ENCODE data around the gene SRD5A2.

Gene SRD5A2, protein sequence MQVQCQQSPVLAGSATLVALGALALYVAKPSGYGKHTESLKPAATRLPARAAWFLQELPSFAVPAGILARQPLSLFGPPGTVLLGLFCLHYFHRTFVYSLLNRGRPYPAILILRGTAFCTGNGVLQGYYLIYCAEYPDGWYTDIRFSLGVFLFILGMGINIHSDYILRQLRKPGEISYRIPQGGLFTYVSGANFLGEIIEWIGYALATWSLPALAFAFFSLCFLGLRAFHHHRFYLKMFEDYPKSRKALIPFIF

DNA sequence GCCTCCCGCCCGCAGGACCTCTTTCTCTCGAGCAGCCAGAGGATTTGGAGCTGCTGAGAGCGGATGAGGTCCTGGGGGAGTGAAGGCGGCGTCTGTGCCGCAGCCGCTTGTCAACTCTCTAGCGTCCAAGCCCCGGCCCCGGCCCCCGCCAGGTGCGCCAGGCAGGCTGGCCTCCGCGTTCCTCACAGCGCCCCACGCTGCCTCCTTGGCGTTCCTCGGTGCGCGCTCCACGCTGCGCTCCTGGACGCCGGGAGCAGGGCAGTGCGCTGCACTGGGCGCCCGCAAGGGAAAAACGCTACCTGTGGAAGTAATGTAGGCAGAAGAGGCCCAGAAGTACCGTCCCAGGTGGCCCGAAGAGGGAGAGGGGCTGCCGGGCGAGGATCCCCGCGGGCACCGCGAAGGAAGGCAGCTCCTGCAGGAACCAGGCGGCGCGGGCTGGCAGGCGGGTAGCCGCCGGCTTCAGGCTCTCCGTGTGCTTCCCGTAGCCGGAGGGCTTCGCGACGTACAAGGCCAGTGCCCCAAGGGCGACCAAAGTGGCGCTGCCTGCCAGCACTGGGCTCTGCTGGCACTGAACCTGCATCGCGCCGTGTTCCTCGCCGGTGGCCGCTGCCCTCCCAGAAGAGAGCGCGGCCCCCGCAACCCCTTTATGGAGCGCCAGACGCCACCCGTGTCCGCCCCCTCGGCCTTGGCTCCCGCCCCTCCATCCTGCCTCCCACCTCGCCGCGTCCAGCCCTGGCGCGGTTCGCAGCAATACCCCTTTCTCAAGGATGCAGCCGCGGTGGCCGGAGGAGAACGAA lies at the start of gene SRD5A2:
Gene SRD5A2, minus strand, starts transcription at position 618 of the 797 bp plus-strand sequence. Its CDS starts 38 bp downstream, at position 580.
- no peak for DNase-seq

DNA sequence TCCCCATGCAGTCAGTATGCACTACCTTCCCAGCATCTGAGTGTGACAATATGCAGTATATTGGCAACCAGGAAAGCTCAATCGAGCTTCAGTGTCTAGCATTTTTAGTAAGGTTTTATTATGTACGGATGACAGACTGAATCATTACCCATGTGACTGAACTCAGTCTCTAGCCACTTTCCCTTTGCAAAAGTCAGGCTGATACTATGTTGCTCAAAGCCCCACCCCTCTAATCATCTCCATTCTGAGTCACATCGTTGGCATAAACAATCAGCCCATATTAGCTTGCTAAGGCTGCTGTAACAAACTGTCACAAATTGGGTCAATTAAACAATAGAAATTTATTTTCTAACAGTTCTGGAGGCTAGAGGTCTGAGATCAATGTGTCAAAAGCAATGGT lies 25.8 kb upstream of the SRD5A2 start:
- DNase-seq, result no peak

DNA sequence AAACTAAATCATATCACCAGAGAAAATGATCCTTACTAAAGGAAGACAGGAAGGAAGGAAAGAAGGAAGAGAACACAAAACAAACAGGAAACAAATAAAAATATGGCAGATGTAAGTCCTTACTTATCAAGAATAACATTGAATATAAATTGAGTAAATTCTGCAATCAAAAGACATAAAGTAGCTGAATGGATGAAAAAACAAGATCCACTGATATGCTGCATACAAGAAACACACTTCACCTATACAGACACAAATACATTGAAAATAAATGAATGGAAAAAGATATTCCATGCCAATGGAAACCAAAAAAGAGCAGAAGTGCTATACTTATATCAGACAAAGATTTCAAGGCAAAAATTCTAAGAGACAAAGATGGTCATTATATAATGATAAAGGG lies 18.0 kb upstream of the SRD5A2 start:
- no peak for DNase-seq

DNA sequence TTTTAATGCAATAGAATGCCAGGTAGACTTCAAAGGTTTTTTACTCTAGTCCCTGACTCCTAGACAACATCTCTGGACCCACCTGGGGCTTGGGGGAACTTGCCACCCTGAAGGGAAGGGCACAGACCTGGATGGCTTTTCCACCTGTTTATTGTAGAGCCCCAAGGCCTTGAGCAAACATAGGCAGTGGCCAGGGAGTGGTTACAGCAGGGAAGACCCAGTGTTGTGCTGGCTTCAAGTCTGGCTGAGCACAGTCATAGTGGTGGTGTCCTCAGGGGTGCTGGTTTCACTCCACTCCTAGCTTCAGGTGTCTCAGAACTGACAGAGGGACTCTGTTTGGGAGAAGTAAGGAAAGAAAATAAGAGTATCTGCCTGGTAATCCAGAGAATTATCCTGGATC lies 5.5 kb upstream of the SRD5A2 start:
- no peak for DNase-seq

DNA sequence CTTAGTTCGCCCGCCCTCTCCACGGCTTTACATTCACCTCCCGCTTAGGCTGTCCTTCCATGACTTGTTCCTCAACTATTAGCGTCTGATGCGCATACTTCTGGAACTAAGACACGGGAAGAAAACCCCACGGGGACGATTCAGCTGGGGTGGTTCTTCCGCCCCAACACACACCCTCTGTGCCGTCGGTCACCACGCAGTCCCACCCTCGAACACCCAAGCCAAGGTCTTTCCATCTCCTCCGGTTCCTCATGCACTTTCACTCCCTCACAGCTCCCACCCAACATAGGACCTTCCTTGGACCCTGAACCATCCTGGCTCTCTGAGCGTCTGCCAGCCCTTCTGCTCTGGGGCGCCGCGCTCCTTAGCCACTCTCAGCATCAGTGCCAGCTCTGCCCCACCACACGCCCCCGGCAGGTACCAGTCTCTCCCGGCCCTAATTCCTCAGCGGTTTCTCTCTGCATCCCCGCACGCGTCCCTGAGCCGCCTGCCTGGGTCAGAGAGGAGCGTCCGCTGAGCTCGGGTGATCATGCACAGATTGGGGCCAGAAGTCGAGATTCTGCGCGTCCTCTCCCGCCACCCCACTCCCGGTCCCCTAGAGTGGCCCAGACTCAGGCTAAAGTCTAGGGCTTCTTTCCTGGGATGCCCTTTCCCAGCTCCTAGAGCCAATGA lies 522 bp upstream of the SRD5A2 start:
- DNase-seq, result no peak

DNA sequence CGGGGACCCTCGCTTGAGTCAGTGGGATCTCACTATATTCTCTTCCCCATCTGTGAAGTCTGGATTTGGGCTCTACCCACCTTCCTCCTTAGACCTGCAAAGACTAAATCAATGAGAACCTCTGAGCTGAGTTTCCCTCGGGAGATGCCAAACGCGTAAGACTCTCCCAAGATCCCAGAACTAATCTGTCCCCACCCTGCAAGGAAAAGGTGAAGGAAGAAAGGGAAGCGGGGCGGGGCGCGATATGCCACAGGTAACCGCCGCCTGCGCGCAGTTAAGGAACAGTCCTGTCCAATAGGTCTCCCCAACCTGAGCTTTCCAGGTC lies 780 bp downstream of the SRD5A2 start:
- no peak for DNase-seq

DNA sequence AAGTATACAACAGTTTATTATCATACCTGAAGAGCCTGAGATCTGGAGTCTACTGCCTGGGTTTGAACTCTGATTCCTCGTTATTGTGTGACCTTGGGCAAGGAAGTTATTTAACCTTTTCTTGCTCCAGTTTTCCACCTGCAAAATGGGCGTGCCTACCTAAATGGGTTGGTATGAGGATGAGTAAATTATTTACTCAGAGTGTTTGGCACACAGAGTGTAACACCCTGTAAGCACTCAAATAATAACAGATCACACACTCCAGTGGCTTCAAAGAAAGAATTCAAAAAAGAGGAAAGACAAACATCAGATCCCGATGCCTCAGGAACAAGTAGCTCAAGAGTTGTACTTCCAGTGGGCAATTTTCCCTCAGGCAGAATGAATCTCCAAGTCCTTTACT lies 2.4 kb downstream of the SRD5A2 start:
- DNase-seq, result no peak

DNA sequence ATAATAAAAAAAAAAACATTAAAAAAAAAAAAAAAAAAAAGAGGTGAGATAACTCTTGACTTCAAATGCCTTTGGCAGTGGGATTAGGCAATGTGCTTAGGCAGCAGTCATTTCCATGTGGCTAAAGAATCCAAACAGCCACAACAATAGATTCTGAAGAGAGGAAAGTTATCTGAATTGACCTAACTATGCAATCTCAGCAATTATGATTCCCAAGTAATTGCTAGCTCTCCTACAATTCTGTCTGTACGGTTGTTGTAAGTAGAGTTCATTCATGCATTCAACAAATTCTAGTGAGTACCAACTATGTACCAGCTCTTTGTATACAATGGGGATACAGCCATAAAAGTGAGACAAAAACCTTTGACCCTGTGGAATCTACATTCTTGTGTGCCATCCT lies 3.6 kb downstream of the SRD5A2 start:
- no peak for DNase-seq

DNA sequence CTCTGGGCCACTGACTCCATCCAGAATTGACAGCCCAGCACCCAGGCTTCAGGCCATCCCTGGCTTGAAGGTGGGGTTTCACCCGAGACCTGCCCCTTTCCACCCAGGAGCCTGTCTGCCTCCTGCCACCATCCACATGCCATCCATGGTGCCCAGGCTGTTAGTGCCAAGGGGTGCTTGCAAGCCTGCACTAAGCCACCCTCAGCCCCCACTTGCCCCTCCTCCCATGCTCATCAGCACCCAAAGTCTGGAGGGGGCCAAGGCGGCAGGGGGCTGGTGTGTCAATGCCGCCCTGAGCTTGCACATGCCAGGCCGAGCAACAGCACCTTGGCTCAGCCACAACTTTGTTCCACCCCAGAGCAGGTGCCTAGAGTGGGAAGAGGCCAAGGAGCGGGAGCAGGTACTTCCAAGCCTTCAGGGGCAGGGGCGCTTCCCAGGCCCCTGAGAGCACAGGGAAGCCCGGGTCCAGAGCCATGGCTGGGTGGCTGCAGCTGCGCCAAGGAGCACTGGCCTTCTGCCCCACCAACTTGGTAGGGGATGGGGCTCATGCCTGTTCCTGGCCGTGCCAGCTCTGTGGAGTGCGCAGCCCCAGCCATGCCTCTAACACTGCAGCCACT lies 12.0 kb downstream of the SRD5A2 start:
- no peak for DNase-seq

DNA sequence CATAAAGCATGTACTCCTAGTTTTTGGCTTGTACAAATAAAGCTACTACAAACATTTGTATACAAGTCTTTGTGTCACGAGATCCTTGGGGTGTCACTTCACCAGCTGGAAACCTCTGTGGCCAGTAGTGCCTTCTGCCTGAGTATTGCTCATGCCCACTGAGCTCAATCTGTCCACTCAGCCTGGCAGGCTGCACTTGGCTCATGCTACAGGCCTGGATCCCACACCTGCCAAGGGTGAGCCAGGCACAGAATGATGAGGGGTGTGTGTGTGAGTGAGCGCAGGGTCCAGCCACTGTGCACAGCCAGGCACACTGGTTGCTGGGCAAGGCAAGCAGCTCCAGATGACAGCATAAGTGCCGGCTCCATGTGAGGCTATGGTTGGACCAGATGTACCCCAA lies 13.1 kb downstream of the SRD5A2 start:
- DNase-seq, result no peak

DNA sequence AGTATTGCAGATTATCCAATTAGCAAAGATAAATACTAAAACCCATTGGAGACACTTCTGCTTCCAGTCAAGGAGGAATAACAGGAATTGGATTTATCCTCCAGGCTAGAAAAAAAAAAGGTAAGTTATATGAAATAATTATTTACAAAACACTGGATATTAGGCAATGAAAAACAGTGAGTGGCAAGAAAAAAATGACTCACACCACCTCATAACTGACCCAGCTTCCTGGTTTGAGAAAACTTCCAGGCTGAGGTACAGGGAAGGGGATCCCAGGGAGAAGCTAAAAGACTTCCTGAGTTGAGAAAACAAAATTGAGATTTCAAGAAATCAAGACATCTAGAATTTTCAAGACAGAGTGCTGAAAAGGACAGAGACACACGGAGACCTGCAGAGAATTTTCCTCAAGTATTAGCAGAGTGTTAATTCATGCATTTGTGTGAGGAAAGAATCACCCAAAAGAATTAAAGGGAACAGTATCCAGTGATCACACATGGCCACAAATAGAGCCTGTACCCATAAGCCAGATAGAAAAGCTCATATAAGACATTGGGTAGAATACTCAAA lies 17.4 kb downstream of the SRD5A2 start:
- no peak for DNase-seq

DNA sequence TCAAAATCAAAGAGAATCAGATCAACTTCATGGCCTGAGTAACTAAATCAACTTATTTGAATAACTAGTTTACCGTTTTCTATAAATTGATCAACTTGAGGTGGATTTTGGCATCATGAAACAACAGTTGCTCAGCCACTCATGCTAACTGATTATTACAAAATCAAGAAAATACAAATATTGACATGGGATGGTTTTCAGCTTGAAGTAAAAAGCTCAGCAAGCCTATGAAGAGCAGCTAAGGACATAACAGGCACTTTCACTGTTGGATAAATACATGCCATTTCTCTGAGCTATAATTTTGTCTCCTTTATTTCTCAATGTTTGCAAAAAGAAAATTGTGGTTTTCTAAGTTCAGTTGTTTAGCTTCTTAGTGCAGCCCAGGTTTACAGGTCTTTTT lies 18.9 kb downstream of the SRD5A2 start:
- DNase-seq, result no peak

DNA sequence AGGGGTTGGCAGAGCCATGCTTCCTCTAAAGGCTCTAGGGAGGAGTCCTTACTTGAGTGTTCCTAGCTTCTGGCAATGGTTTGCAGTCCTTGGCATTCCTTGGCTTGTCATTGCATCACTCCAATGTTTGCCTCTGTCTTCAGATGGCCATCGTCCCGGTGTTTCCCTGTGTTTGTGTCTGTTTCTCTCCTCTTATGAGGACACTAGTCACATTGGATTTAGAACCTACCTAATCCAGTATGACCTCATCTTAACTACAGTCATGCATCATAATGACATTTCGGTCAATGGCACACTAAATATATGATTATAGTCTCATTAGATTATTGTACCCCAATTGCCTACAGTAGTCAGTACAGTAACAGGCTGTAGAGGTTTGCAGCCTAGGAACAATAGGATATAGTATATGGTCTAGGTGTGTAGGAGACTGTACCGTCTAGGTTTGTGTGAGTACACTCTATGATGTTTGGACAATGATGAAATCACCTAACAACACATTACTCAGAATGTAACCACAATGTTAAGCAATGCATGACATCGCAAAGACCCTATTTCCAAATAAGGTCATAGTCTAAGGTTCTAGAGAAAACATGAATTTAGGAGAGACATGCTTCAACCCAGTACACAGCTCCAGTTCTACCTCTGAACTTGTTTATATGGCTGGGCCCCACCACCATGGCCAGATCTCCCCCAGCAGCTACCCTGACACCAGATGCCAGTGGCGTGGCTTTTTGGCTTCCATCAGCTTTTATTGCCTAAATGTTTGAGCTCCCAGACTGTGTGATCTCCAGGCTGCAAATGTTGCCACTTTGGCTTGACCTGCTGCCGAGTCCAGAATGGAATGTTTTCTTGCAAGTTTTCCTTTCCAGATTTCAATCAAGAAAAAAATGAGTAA lies 22.1 kb downstream of the SRD5A2 start:
- no peak for DNase-seq

DNA sequence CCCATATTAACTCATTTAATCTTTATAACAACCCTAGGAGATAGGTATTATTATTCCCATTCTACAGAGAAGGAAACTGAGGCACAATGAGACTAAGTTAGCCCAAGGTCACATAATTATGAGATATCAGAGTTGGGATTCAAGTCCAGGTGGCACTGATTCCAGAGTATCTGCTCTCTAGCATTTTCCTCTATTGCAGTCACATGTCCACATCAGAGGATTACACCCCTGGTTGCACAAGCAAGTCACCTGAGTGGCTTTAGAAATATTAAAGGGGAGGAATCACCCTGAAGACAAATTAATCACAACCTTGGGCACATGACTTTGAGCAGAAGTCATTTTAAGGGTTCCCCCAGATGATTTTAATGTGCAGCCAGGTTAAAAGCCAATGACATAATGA lies 23.8 kb downstream of the SRD5A2 start:
- DNase-seq, result no peak

DNA sequence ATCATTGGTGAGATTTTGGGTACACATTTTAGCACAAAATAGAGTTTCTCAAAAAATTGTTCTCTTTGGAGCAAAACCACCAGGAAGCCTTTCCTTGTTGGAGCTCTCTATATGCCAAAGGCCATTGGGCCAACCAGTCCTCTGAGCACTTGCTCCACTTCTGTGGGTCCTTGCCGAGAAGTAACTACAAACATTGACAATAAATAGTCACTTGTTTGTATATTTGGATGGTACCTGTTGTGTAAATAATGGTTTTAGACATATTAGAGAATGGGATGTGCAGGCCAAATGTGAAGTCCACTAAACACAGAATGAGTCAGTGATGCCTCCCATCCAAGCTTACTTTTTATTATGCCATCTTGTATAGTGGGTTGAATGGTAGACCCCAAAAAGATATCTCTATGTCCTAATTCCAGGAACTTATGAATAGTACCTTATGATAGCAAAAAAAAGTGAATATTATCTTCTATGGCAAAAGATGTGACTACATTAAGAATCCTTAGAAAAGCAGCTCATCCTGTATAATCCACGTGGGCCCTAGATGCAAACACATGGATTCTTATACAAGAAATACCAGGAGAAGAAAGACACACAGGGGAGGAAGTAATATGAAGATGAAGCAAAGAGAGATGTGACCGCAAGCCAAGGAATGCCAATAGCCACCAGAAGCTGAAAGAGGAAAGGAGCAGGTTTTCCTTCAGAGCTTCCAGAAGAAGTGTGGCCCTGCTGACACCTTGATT lies 24.6 kb downstream of the SRD5A2 start:
- no peak for DNase-seq

DNA sequence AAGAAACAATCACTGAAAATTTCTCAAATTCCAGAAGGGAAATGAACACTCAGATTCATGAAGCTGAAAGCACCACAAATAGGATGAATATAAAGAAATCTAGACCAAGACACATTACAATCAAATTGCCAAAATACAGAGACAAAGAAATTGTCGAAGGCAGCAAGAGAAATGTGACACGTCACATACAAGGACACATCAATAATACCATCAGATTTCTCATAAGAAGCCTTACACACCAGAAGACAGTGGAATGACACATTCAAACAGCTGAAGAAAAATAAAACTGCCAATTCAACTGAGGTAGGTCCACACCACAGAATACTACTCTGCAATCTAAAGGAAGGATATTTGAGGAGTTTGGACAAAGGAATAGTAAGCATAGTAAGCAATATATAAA lies 27.4 kb downstream of the SRD5A2 start:
- DNase-seq, result no peak

DNA sequence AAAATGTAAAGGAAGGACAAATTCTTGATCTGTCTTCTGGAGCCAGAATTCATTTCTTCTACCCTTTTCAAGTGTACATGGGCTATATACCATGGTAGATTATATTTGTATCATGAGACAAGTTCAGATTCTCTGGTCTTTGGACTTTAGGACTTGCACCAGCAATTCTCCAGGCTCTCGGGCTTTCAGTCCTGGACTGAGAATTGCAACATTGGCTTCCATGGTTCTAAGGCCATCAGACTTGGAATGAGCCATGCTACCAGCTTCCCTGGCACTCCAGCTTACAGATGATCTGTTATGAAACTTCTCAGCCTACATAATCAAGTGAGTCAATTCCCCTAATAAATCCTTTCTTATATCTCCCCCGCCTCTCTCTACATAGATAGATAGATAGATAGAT lies 33.3 kb downstream of the SRD5A2 start:
- no peak for DNase-seq

DNA sequence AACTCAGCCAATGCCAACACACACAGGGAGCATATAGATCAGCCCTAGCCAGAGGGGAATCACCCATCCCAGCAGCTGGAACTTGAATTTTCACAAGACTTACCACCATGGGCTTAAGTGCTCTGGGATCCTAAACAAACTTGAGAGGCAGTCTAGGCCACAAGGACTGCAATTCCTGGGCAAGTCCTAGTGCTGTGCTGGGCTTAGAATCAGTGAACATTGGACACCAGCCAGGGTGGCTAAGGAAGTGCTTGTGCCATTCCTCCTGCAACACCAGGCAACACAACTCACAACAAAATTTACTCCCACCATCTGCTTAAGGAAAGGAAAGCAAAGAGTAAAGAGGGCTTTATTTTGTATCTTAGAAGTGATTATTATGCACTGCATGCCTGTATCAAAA lies 38.9 kb downstream of the SRD5A2 start:
- DNase-seq, result no peak

DNA sequence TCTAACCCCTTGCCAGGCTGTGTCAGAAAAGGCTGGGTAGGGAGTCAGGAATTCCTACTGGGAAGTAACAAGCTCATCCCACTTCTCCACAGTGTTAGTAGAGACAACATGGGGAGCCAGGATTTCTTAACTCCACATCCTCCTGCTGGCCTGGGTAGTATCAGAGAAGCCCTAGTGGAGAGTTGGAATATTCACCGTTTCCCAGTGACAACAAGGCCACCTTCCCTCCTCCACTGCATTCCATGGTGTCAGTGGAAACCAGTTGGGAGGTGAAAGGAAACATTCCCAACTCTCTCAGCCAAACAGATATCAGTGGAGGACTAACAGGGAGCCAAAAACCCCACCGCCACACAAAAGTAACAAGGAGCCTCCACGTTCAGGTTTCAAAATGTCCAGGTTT lies 41.2 kb downstream of the SRD5A2 start:
- no peak for DNase-seq

DNA sequence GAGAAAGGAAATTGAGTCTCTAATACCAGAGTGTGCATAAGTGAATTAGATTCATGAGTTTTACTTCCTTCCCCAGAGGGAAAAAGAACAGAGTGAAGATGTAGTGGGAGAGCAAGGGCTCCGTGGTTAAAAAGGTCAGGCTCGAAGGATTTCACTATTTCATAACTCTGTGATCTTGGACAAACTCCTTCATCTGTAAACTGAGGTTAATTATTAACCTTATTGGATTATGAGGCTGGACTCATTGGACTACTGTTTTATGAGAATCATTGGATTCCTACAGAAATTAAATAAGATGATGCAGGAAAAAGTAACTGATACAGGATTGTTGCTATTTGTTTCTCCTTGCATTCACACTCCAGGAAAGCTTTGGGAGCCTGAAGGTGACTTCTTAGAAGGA lies 45.0 kb downstream of the SRD5A2 start:
- no peak for DNase-seq

DNA sequence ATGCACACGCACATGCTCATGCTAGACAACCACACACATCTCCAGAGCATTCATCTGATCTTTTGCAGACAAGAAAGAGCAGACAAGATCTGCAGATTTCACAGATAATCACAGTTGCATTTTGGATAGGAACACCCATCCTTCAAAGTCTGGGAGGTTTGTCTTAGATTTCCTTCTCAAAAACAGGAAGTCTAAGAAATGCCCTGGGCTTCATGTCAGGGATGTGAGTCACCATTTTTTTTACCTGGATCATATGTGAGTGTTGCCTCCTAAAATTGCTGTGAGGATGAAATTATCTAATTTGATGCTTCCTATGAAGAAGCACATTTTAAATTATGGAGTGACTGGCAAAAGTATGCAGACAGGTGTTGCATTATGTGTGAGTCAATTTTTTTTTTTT lies 46.1 kb downstream of the SRD5A2 start:
- no peak for DNase-seq

DNA sequence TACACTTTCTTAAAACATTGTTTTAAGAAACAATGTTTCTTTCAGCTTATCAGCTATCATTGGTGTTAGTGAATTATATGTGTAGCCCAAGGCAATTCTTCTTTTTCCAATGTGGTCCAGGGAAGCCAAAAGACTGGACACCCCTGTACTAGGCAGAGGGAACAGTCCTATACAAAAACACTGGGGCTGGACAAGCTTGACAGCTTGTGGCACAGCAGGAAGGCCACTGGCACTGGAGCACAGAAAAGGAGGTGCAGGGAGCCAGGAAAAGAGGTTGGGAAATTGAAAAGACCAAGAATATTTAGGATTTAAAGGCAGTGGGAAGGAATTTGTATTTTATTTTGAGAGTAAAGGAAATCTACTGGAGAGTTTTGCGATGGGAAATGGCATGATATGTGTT lies 47.7 kb downstream of the SRD5A2 start:
- DNase-seq, result no peak
